HuH-7.5 (cell line): ENCODE results near the gene LRP2.
"Not testable (repeated sequence)": the region's sequence is repeated elsewhere in the genome, so short reads cannot be mapped to it uniquely, and the experiment has no call there.

Experiments
- DNase-seq: peaks from one replicate; pipeline ENCODE4 v3.0.0; 2011; ENCODE audit warnings: low spot score

LRP2 gene

GRCh38 chr2:169175112-169175511 lies 187.2 kb downstream of the LRP2 start:
- DNase-seq: no peak

DNA sequence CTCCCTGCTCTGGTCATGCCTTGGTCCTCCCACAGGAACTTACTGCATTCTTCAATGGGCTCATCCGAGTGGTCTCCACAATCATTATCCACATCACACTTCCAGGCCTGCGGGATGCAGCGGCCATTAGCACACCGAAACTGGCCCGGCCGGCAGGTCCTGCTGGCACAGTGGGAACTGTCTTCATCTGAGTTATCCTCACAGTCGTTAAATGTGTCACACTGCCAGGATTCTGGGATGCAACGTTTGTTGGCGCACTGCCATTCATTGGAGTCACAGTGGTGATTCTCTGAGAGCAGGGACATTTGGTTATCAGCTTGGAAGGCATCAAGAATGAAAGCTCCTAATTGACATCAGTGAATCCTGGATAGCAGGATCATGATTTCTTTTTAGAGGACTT lies 188.5 kb downstream of the LRP2 start:
- no peak for DNase-seq

DNA sequence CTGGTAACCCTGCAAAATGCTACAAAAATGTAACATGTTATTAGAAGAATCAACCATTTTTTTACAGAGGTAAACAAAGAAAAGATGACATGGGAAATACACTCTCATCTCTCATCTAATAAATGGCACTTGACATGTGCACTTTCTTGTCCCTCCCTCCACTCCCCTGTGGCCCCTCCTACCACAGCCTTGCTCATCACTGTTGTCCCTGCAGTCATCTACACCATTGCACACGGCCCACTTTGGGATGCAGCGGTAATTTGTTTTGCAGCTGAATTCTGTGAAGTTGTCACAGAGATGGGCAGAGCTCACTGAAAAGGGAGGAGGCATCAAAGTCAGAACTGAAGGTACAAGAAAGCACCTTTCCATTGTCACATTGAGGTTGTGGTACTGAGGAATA lies 189.4 kb downstream of the LRP2 start:
- no peak for DNase-seq

- no peak for DNase-seq
Measured at GRCh38 chr2:169172151-169172735, 190.1 kb downstream of the LRP2 start.

GRCh38 chr2:169165791-169166190 lies 196.5 kb downstream of the LRP2 start:
- no peak for DNase-seq

GRCh38 chr2:169164311-169164710 lies 198.0 kb downstream of the LRP2 start:
- no peak for DNase-seq

GRCh38 chr2:169162613-169163012 lies 199.7 kb downstream of the LRP2 start:
- no peak for DNase-seq

DNA sequence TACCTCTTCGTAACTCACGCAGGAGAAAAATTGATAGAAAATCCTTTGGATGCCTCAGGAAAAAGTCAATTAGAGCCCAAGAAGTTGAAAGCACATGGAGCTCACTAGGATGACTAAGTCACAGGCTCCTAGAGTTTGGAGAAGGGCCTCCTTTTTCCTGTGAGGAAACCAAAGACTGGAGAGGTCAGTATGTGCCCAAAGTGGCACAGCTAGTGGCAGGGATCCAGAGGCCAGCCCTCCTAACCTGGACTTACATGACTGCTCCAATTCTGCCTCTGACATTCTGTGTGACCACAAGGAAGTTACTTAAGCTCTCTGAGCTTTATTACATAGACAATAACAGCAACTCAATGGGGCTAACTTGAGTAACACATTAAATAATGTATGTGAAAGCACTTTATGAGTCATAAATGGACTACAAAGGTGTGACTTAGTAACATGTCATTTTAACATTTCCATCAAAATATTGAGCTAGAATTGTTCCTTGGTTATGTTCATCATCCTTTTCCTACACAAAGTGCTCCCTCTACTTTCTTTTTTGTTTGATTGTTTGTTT lies 201.3 kb downstream of the LRP2 start:
- DNase-seq: no peak

- DNase-seq: no peak
Measured at GRCh38 chr2:169159686-169160085, 202.6 kb downstream of the LRP2 start.

GRCh38 chr2:169158874-169159273 lies 203.5 kb downstream of the LRP2 start:
- DNase-seq: no peak

DNA sequence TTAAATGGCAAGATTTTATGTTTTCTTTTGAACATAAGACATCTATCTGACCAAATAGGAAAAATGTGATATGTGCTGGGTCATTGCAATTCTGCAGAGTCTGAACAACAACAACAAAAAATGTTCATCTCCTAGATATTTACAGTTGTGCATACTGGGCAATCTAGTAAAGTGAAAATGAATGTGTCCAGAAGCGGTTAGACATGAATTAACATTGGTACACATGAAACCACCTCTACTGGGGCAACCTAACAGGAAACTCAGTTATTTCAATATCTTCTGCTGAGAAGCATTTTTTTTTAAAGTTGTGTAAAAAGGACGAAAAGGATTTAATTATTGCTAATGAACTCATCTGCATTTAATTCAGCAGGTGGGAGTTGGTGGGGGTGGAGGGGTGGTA lies 216.1 kb downstream of the LRP2 start:
- no peak for DNase-seq

DNA sequence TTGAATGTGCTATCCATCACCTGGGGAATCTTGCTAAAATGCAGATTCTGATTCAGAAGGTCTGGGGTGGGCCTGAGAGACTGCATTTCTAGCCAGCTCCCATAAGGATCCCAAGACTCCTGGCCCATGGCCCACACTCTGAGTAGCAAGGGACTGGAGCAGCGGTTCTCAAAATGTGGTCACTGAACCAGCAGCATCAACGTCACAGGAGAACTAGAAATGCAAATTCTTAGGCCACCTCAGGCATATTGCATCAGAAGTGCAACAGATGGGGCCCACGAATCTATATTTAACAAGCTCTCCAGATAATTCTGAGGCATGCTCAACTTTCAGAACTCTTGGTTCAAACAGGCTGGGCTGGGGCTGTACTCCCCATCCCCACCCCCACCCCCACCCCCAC lies 218.3 kb downstream of the LRP2 start:
- no peak for DNase-seq

GRCh38 chr2:169141713-169142352 lies 220.5 kb downstream of the LRP2 start:
- peak; percentile 41 for DNase-seq

DNA sequence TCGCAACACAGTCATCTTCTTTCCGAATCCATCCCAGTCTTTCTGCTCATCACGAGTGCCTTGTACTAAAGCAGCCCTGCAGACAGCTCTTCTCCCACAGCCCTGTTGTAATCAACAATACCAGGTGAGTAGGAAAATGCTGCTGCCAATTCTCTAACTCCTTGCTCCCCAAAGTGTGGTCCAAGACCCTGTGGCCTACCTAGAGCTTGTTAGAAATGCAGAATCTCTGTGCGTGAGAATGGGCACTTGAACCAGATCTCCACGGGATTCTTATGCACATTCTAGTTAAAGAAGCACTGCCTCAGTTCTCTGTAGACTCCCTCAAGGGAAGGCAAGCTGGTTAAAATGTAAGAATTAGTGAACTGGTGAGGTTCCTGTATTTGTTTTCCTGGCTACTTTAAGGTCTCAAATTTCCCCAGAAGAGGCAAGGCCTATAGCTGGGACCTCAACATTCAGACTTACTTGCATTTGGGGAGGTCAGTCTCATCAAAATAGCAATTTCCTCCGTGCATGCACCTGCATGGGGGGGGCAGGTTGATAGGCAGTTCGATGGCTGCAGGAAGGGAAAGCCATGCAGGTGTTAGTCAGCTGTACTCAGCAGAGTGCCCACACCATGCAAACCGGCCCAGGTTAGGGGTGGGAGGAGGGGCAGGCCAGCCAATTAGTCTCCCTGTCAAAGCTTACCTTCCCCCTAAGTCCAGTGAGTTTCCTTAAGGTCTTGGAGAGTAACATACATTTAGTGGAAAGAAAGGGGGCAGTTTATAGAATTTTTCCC lies 222.2 kb downstream of the LRP2 start:
- no peak for DNase-seq

- no peak for DNase-seq
Measured at GRCh38 chr2:169139145-169139544, 223.2 kb downstream of the LRP2 start.

GRCh38 chr2:169137924-169138323 lies 224.4 kb downstream of the LRP2 start:
- DNase-seq: no peak

DNA sequence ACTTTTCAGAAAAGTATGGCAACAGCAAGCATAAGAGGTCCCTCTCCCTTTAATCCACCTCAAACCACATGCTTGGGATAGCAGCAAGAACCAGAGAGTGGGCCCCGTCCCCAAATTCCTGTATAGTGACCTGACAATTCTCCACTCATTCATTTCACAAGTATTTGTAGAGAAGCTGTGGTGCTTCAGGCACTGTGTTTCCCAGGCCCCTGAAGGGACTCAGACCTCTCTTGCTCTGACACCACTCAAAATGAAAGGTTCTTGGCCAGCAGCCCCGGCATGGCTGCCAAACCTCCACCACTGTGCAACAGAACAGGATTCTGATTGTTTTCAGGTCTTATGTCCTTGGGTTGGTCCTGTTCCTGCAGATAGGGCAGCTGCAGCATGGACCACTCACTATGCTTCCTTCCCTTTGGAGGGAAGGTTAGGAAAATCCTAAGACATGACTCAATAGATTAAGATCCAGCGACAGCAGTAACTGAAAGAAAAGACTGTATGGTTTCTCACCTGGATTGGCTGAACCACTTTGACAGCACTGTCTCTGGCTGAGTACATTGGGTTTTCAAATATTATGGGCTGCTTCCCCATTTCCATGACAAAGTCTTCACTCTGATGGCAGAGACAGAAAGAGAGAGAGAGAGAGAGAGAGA lies 225.3 kb downstream of the LRP2 start:
- DNase-seq: no peak

GRCh38 chr2:169136428-169136827 lies 225.9 kb downstream of the LRP2 start:
- not testable (repeated sequence) for DNase-seq

DNA sequence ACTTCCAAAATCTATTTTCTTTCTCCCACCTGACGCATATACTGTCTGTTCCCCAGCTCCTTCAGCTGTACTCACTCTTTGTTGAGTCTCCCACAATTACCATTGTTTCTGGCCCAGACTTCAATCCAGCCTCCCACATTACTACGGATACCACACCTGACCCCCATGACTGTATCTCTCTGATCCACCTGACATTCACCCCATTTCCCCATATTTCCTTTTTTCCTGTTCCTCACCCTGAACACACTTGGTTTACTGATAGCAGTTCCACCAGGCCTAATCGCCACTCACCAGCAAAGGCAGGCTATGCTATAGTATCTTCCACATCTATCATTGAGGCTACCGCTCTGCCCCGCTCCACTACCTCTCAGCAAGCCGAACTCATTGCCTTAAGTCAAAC lies 228.1 kb downstream of the LRP2 start:
- not testable (repeated sequence) for DNase-seq

GRCh38 chr2:169131587-169132512 lies 230.5 kb downstream of the LRP2 start:
- peak; percentile 23 for DNase-seq

DNA sequence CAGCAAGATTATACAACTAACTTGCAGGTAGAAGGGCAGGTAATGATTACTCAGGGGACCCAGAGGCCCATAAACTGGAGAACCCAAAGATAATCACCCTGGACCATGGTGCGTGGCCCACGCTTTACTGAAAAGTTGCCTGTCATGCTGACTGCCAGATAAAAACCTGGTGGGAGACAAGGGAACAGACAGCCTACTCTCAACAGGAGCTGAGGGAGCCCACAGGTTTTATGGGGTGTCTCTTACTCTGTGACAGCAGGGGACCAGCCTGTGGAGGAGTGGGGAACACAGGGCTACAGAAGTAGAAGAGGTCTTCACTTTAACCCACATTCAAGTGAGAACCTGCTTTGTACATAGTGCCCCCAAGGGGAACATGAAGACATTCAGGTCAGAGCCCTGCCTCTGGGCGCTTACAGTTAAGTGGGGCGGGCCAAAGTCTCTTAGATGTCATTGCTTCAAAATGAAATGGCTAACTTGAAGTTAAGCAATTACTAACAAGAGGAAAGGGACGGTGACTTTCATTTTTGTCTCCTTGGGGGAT lies 232.6 kb downstream of the LRP2 start:
- DNase-seq: no peak
